ENCODE measurements around the gene MTR. TPM values are rescaled to one million over a fixed set of nuclear protein-coding genes. Genes with fewer than 3 reads are reported as not detected.
"Not testable (repeated sequence)": the region's sequence is repeated elsewhere in the genome, so short reads cannot be mapped to it uniquely, and the experiment has no call there.

The MTR gene
- total RNA-seq, 1 donor from 2014 or later = 28.8 TPM

DNA sequence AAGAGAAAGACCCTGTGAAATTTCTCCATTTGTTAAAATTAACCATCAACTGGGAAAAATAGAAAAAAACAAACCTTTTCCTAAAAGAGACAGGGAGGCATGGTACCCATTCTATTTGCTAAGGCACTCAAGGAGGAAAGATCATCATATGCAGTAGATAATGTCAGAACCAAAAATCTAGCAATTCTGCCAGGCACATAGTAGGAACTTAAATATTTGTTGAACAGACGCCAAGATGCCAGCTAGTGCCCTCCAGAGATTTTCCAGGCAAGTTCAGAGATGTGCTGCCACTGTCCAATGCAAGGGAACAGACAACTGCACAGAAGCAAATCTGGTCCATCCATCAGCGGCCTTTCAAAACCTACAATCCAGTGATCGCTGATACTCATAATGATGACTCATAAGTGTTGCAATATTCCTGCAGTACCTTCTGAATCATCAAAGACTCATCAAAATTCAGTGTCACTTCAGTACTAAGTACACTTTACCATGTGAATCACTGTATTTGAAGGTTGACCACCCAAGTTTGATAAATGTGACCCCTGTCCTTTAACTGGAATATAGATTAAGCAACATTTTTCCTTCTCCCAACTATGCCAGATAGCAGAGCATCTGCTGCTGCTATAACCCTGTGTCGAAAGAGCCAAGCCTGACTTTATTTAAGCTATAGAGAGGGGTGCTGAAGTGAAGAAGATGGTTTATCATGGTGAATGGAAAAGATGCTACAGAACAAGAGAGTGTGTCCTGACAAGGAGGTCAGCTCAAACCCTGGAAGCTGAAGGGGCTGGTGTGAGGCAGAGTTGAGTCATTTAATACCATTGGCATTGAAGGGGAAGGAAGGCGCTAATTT is 110.0 kb downstream of the MTR start:
- peak in 1 of 2 donors; percentile 24 for DNase-seq (ENCODE audit: low read depth in 2 of 2)

DNA sequence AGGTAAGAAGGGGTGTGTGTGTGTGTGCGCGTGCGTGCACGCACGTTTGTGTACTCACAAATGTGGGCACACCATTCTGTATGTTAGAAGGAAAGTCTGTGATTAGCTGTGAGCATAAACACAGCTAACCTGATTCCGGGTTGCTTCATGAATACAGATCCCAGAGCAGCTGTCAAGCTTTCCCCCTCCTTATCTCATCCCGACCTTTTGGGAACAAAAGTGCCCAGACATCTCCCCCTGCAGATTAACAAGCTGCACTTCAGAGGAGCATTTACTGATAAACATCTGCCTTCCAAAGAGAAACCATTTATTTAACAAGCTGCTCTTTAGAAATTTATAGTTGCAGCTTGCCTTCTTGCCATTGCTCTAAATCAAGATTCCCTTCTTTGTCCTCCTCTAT is 112.1 kb downstream of the MTR start:
- no peak for DNase-seq (ENCODE audit: low read depth in 2 of 2)

DNA sequence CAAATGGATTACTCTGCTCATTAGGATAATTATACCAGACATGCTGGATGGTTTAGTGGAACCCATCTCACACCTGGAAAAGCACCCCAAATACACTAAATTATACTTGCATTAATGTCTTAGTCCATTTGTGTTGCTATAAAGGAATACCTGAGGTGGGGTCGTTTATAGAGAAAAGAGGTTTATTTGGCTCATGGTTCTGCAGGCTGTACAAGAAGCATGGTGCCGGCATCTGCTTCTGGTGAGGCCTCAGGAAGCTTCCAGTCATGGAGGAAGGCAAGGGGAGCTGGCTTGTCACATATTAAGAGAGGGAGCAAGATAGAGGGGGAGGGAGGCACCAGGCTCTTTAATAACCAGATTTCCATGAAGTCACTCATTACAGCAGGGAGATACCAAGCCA is 113.6 kb downstream of the MTR start:
- DNase-seq (ENCODE audit: low read depth in 2 of 2) = no peak

DNA sequence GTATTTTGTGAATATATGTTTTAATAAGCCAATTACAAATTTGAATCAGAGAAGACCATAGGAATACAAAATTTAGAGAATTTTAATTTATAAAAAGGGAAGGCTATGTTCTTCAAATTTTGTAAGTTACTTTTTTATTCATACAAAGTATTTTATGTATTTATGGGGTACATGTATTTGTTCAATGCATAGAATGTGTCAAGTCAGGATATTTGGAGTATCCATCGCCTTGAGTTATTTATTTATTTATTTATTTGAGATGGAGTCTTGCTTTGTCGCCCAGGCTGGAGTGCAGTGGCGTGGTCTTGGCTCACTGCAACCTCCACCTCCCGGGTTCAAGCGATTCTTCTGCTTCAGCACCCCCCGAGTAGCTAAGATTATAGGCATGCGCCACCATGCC is 116.0 kb downstream of the MTR start:
- DNase-seq (ENCODE audit: low read depth in 2 of 2) = not testable (repeated sequence)

DNA sequence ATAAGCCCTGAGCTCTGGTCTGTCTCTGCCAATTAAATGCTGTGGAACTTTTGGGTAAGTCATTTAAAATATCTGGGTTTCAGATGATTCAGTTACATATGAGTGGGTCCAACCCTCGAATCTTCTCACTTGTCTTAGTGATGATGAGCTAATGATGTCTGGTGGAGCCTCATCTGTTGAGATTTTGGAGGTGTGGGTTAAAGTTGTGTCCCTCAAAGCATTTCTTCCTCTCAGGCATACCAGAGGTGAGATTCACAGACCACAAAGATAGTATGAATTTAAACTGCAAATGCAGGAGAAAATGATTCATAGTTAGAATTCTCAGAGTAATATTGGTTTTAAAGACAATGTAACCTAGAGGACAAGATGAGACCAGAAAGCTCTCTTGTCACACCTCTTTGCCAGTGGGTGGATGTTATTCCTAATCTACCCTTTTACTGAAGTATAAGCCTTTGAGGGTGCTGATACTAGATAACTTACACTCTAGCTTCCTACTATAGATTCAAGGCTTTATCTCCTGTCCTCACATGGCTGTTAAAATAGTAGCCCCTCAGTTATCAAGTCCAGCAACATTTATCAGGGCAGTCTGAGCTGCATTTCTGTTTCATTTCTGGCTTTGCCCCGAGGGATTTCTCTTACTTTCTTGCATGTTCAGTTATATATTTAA is 118.4 kb downstream of the MTR start:
- no peak for DNase-seq (ENCODE audit: low read depth in 2 of 2)

DNA sequence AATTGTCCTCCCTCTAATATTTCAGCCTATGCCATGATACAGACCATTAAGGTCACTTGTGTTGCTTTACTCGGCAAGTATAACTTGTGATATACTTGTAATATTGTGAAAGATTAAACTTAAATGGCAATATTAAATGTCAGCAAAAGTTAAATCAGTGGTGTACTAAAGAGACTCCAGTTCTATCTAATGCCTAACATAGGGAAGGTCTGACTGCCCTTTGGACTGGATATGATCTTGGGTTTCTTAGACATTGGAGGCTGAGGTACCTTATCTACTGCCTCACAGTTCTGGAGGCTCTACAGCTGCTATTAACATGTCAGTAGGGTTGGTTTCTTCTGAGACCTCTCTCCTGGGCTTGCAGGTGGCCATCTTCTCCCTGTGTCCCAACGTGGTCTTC is 119.3 kb downstream of the MTR start:
- no peak for DNase-seq (ENCODE audit: low read depth in 2 of 2)

DNA sequence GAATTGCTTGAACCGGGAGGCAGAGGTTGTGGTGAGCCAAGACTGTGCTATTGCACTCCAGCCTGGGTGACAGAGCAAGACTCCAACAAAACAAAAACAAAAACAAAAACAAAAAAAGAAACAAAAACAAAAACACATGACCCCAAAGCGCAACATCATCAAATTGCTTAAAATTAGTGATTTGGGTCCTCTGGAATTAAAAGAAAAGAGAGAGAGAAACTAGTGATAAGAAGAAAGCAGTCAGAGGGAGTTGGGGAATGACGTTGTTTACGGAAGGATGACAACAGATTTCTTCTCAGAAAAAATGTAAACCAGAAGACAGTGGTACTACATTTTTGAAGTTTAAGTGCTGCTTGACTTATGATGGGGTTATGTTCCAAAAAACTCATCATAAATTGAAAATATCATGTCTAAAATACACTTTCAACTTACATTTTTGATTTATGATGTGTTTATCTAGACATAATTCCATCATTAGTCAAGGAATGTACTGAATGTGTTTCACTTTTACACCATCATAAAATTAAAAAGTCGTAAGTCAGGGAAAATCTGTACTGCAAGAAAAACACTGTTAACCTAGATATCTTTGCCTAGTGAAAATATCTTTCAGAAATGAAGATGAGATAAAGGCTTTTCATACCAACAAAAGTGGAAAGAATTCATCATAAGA is 121.2 kb downstream of the MTR start:
- no peak for DNase-seq (ENCODE audit: low read depth in 2 of 2)

DNA sequence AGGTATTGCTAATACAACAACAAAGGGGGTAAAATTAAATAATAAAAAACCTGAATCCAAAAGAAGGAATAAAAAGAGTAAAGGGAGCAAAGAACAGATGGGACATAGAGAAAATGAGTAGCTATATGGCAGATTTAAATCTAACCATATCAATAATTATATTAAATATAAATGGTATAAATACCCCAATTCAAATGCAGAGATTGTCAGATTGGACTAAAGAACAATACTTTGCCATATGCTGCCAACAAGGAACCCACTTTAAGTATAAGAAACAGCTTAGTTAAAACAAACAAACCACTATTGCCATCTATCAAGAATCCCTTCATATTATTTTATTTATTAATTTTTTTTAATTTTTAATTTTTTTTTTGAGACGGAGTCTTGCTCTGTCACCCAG is 122.4 kb downstream of the MTR start:
- no peak for DNase-seq (ENCODE audit: low read depth in 2 of 2)

DNA sequence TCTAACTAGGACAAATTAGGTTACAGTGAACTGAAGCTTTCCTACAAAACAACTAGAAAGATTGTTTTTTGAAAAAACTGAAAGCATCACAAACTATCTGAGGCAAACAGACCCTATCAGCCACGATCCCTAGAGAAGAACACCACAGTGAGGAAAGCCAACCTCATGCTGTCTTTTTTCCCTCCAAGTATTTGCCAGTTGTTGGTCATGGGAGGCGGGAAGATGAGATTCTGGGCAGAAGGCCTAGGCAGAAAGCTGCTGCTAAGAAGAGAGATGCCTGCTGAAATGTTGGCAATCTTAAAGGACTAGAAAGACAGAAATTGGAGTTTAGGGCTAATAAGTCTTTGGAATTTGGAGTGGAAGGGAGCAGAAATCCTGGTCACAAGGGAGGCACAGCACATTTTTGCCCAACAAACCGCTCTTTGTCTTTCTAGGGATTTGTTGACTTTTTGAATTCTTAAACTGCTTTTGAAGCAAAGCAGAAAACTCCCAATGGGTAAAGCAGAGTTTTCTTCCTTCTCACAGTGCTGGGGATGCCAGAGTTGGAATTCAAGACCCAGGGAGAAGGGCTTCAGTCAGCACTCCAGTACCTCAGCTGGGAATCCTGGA is 125.3 kb downstream of the MTR start:
- DNase-seq (ENCODE audit: low read depth in 2 of 2) = no peak

DNA sequence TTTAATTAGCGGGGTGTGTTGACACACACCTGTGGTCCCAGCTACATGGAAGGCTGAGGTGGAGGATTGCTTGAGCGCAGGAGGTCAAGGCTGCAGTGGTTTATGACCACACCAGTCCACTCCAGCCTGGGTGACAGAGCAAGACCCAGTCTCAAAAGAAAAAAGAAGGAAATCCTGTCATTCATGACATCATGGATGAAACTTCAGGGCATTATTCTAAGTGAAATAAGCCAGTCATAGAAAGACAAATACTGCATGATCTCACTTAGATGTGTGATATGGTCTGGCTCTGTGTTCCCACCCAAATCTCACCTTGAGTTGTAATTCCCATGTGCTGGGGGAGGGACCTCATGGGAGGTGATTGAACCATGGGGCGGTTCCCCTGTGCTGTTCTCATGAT is 126.5 kb downstream of the MTR start:
- no peak for DNase-seq (ENCODE audit: low read depth in 2 of 2)

DNA sequence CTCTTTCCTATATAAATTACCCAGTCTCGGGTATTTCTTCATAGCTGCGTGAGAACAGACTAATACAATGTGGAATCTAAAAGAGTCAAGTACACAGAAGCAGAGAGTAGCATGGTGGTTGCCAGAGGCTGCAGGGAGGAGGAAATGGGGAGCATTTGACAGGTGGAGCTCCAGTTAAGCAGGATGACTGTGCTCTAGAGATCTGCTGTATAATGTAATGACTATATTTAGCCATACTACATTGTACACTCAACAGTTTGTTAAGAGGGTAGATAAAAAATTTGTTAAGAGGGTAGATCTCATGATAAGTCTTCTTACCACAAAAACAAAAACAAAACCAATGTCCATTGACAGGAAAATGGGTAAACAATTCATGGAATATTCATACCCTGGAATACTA is 127.1 kb downstream of the MTR start:
- DNase-seq (ENCODE audit: low read depth in 2 of 2) = no peak

DNA sequence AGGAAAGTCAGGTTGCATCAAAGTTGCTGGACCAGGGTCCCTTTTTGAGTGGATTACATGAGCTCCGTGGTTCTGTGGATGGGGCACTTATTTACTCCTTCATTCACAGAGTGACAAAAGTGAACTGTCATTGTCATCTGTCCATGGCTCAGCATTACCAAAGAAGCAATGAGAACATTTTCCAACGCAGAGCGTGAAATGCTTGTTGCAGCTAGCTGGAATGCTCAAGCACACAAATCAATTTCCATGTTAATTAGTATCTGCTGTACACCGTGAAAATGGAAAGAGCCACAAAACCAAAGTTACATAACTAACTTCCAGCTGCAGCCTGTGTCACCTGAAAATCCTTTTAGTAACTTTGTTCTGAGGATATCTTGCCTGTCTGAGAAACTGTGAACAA is 130.3 kb downstream of the MTR start:
- no peak for DNase-seq (ENCODE audit: low read depth in 2 of 2)

DNA sequence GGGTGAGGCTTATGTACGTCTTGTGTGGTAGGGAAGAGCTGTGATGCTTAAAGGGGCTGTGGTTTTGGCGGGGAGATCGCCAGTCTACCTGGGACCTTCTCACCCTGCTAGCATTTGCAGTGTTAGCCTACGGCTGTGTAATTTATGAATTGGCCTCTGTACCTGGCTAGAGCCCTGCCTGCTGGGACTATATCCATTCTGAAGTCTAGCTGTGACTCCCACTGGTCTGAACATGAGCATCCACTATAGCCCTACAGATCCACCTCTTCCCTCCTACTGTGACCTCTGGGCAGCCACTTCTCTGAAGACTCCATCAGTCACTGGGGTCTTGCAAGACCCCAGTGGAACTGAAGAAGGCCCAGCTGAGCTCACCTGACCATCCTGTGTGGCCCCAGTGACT is 135.4 kb downstream of the MTR start:
- DNase-seq (ENCODE audit: low read depth in 2 of 2) = no peak

DNA sequence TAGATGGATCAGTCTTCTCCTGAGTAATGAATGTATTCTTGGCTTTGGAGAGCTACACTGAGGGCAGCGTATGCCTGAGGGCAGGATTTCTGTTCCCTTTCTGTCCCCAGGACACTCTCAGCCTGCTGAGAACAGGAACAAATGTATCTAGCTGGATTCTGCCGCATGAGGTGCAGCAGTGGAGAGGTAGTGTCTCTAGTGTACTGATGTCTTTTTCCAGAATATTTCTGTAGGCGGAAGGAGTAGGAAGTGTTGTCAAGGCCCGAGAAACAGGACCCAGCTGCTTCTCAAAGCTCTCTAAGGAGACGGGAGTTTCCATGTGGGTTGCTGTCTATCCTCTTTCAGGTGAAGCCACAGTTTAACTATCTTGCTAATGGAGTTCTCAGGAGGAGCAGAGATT is 143.7 kb downstream of the MTR start:
- DNase-seq (ENCODE audit: low read depth in 2 of 2) = no peak

DNA sequence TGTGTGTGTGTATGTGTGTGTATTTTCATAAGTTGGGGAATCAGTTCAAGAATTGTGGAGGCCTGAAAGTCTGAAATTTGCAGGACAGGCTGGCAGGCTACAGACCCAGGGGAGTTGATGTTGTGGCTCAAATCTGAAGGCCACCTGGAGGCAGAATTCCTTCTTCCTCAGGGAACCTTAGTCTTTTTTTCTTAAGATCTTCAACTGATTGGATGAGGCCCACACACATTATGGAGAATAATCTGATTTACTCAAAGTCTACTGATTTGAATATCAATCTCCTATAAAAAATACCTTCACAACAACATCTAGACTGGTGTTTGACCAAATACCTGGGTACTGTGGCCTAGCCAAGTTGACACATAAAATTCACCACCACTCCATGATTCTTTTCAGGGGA is 147.3 kb downstream of the MTR start:
- no peak for DNase-seq (ENCODE audit: low read depth in 2 of 2)

DNA sequence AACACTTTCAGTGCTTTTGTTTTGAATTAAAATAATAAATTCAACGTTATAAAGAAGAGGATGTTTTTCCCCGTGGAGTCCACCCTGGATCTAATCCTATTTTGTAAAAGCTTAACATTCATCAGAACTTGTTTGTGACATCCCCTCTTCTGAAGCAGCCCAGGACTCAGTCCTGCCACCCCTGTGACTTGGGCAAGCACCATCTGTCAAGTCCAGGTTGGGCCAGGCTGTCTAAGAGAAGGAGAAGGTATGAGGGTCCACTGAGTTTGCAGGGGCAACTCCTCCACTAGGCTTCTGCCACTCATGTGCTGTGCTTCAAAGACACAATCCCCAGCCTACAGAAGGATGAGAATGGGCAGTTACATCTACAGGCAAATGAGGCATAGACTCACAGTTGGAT is 149.5 kb downstream of the MTR start:
- no peak for DNase-seq (ENCODE audit: low read depth in 2 of 2)

DNA sequence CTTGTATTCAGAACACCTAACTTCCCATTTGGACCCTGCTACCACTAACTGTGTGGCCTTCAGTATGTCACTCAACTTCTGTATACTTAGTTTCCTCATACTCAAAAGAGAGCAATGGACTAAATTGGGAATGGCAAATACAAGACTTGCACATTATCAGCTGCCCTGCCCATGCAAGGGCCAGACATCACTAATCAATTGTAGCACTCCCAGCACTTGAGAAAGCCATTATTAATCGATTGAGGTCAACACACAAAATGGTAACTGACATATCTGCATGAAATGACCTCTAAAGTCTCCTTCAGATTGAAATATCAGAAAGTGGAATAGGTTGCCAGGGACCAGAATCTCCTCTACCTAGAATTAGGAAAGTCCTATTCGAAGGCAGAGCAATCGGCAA is 149.9 kb downstream of the MTR start:
- no peak for DNase-seq (ENCODE audit: low read depth in 2 of 2)

DNA sequence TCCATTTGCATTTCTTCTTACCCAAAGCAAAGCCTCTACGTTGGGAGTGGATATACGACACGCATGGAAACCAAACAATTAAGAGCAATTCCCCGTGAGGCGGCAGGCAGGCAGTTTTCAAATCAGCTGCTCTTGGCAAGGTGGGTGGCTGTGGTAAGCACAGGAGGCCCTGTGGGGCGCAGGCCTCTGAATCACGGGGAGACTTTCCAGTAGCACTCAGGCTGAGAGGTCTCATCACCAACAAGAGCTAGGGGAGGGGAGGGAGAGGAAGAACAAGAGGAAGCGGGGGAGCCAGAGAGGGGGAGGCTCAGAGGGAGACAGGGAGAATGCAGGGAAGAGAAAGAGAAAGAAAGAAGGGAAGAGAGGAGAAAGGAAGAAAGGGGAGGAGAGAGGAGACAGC is 152.7 kb downstream of the MTR start:
- no peak for DNase-seq (ENCODE audit: low read depth in 2 of 2)

DNA sequence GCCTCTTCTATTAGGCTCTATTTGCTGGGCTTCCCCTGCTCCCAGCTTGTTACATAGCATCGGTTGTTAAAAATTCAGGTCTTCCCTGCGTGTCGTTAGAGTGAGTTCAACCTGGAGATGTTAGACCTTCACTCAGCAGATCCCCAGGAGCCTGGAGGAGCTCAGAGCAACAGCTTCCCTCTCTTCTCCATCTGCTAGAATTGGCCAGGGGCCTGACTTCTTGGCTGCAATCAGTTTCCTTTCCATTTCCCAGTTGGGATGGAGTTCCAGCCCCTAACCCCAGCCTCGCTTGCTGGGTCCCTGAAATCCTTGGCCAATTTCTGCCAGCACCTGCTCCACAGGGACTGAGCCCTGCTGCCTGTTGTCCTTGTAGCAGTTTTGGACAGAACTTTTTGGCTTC is 153.3 kb downstream of the MTR start:
- no peak for DNase-seq (ENCODE audit: low read depth in 2 of 2)

DNA sequence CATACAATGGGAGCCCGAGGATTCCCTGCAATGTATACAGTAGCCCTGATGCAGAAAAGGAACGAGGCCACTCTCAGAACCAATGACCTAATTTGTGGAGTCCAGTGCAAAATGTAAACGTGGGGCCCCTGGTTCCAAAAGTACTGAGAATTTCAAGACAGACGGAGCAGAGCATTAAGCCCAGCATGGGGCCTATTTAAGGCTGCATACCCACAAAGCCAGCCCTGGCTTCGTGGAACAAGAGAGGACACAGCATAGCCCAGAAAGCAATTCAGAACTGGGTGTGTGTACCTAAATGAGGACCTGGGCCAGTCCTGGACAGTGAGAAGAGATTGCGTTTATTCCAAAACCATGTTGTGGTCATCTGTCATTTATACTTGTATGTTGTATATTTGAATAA is 153.9 kb downstream of the MTR start:
- no peak for DNase-seq (ENCODE audit: low read depth in 2 of 2)

DNA sequence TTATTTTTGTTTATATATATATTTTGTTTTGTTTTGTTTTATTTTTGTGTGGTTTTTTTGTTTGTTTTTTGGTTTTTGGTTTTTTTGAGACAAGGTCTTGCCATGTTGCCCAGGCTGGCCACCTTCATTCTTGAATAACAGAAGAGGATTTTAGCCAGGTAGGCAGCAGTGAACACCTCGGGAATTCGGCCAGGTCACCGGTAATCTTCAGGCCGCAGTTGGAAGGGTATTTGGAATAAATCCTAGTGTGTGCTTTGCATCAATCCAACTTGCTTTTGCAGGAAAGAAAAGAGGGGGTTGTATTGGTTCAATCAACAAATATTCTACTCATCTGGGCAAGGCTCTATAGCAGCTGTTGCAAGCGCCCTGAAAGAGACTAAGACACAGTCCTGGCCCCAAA is 155.3 kb downstream of the MTR start:
- no peak for DNase-seq (ENCODE audit: low read depth in 2 of 2)

DNA sequence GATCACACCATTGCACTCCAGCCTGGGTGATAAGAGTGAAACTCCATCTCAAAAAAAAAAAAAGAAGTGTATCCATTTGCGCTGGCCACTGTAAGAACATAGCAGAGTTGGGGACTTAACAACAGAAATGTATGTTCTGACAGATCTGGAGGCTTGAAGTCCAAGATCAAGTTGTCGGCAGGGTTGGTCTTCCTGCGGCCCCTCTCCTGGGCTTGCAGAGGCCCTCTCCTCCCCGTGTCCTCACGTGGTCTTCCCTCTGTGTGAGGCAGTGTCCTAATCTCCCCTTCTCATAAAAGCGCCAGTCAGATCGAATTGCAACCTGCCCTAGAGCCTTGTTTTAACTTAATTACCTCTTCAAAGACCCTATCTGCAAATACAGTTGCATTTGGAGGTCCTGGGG is 156.6 kb downstream of the MTR start:
- no peak for DNase-seq (ENCODE audit: low read depth in 2 of 2)
